Measurements from ENCODE around the gene SLC8A3. TPM values are rescaled to one million over a fixed set of nuclear protein-coding genes. Genes with fewer than 3 reads are reported as not detected.

Gene SLC8A3
- total RNA-seq, 3 donors from 2014 or later (not counting 1 experiment from before 2014, with no cell fraction given), result 0.30 to 0.56 (median 0.32) TPM

- no peak for DNase-seq
- no peaks in the 10 kb centered on the region for H3K9me3 ChIP-seq (ENCODE audit: control insufficient read depth, insufficient read depth, low read length)
- Mint-ChIP-seq H3K36me3 (no peaks in the 10 kb centered on the region), H3K9me3 (no peaks in the 10 kb centered on the region), H3K27ac (no peak overlapping the region), H3K27me3 (ENCODE audit: low read depth in 2 of 2) (peaks cover 14 to 53% of the 10 kb centered on the region in 2 donors), H3K4me3 (no peak overlapping the region), H3K4me1 (no peaks in the 10 kb centered on the region)
- H3K27ac ChIP-seq (ENCODE audit: low read length), result no peak overlapping the region
- no peaks in the 10 kb centered on the region for H3K4me1 ChIP-seq (ENCODE audit: control insufficient read depth, insufficient read depth, low read length)
- no peaks in the 10 kb centered on the region for H3K36me3 ChIP-seq (ENCODE audit: control insufficient read depth, insufficient read depth, low read length)
- intact Hi-C loops (cut with micrococcal nuclease), result no loop called here
- WGBS (ENCODE audit: insufficient coverage), result 85% methylated on average over 4 of the region's 4 CpGs
- H3K4me3 ChIP-seq (ENCODE audit: low read length), result no peak overlapping the region
- TF ChIP-seq CTCF (IDR thresholded peaks at IDR 0.05), result no peak
- no peaks in the 10 kb centered on the region for H3K27me3 ChIP-seq (ENCODE audit: control insufficient read depth, insufficient read depth, low read length)
- no peak for ATAC-seq
Observed at GRCh38 chr14:70203686-70204085, 14.9 kb upstream of the SLC8A3 start.

- no peaks in the 10 kb centered on the region for H3K9me3 Mint-ChIP-seq
- no peak for ATAC-seq
- H3K9me3 ChIP-seq (ENCODE audit: control insufficient read depth, insufficient read depth, low read length), result no peaks in the 10 kb centered on the region
- H3K4me1 ChIP-seq (ENCODE audit: control insufficient read depth, insufficient read depth, low read length), result no peaks in the 10 kb centered on the region
- 100% methylated on average over 1 of the region's 3 CpGs for WGBS (ENCODE audit: insufficient coverage)
- no peaks in the 10 kb centered on the region for H3K4me1 Mint-ChIP-seq
- no peaks in the 10 kb centered on the region for H3K36me3 Mint-ChIP-seq
- no peak overlapping the region for H3K4me3 Mint-ChIP-seq
- H3K27me3 Mint-ChIP-seq (ENCODE audit: low read depth in 2 of 2), result peaks cover 8 to 61% of the 10 kb centered on the region in 2 donors
- no peak overlapping the region for H3K27ac ChIP-seq (ENCODE audit: low read length)
- H3K36me3 ChIP-seq (ENCODE audit: control insufficient read depth, insufficient read depth, low read length), result no peaks in the 10 kb centered on the region
- no peak overlapping the region for H3K4me3 ChIP-seq (ENCODE audit: low read length)
- no peak for TF ChIP-seq CTCF (IDR thresholded peaks at IDR 0.05)
- no peak overlapping the region for H3K27ac Mint-ChIP-seq
- intact Hi-C loops (cut with micrococcal nuclease), result no loop called here
- no peak for DNase-seq
- no peaks in the 10 kb centered on the region for H3K27me3 ChIP-seq (ENCODE audit: control insufficient read depth, insufficient read depth, low read length)
Observed at GRCh38 chr14:70201994-70202393, 13.2 kb upstream of the SLC8A3 start.

GRCh38 chr14:70193396-70193795 is 4.6 kb upstream of the SLC8A3 start:
- no peaks in the 10 kb centered on the region for H3K36me3 ChIP-seq (ENCODE audit: control insufficient read depth, insufficient read depth, low read length)
- DNase-seq, result no peak
- no peaks in the 10 kb centered on the region for H3K9me3 Mint-ChIP-seq
- H3K27me3 Mint-ChIP-seq (ENCODE audit: low read depth in 2 of 2), result peaks cover 43 to 83% of the 10 kb centered on the region in 2 donors
- peaks cover 8% of the 10 kb centered on the region for H3K27me3 ChIP-seq (ENCODE audit: control insufficient read depth, insufficient read depth, low read length)
- 0% methylated on average over 3 of the region's 4 CpGs for WGBS (ENCODE audit: insufficient coverage)
- H3K4me1 ChIP-seq (ENCODE audit: control insufficient read depth, insufficient read depth, low read length), result peaks cover 6% of the 10 kb centered on the region
- H3K36me3 Mint-ChIP-seq, result no peaks in the 10 kb centered on the region
- no peaks in the 10 kb centered on the region for H3K9me3 ChIP-seq (ENCODE audit: control insufficient read depth, insufficient read depth, low read length)
- no peak overlapping the region for H3K27ac Mint-ChIP-seq
- no peak overlapping the region for H3K4me3 ChIP-seq (ENCODE audit: low read length)
- ATAC-seq, result no peak
- no peak overlapping the region for H3K4me3 Mint-ChIP-seq
- peaks cover 0 to 11% of the 10 kb centered on the region in 2 donors for H3K4me1 Mint-ChIP-seq
- intact Hi-C loops (cut with micrococcal nuclease), result no loop called here
- H3K27ac ChIP-seq (ENCODE audit: low read length), result no peak overlapping the region
- TF ChIP-seq CTCF (IDR thresholded peaks at IDR 0.05), result no peak

- Histone ChIP-seq H3K27ac (ENCODE audit: low read length) (no peak overlapping the region), H3K9me3 (ENCODE audit: control insufficient read depth, insufficient read depth, low read length) (no peaks in the 10 kb centered on the region), H3K4me1 (ENCODE audit: control insufficient read depth, insufficient read depth, low read length) (peaks cover 10% of the 10 kb centered on the region), H3K4me3 (ENCODE audit: low read length) (no peak overlapping the region), H3K36me3 (ENCODE audit: control insufficient read depth, insufficient read depth, low read length) (no peaks in the 10 kb centered on the region), H3K27me3 (ENCODE audit: control insufficient read depth, insufficient read depth, low read length) (peaks cover 11% of the 10 kb centered on the region)
- Mint-ChIP-seq H3K4me3 (no peak overlapping the region), H3K9me3 (no peaks in the 10 kb centered on the region), H3K4me1 (peaks cover 4 to 15% of the 10 kb centered on the region in 2 donors), H3K27ac (no peak overlapping the region), H3K36me3 (no peaks in the 10 kb centered on the region), H3K27me3 (ENCODE audit: low read depth in 2 of 2) (peaks cover 45 to 83% of the 10 kb centered on the region in 2 donors)
- 57% methylated on average over 2 of the region's 2 CpGs for WGBS (ENCODE audit: insufficient coverage)
- no peak for DNase-seq
- no peak for TF ChIP-seq CTCF (IDR thresholded peaks at IDR 0.05)
- ATAC-seq, result no peak
- intact Hi-C loops (cut with micrococcal nuclease), result no loop called here
Observed at GRCh38 chr14:70192915-70193314, 4.2 kb upstream of the SLC8A3 start.

Data from natural killer cell (primary cell).